PC-9 (cell line): ENCODE results near the gene CRYBB1. TPM values are rescaled to one million over a fixed set of nuclear protein-coding genes. Genes with fewer than 3 reads are reported as not detected.
A peak's percentile ranks its signal among the peaks of the same experiment; 100 is the strongest.

Experiments
- BruUV-seq: library from RNA; stranded (reverse); fragments of 400-500 nt; replicated peaks from 2 replicates; lab custom pipeline; 2021; lab: Mats Ljungman, UMichigan
- CTCF ChIA-PET: fragments of 300-600 bp; sonication (Branson Sonifier 250); formaldehyde crosslinking; loops from one replicate; lab custom pipeline; 2022; ENCODE audit warnings: antibody characterized with exemption; lab: Charles Lee
- POLR2A ChIA-PET: fragments of 300-600 bp; sonication (Branson Sonifier 250); formaldehyde crosslinking; loops from one replicate; lab custom pipeline; 2022; ENCODE audit warnings: antibody characterized with exemption; ENCODE audit not compliant: unreplicated experiment; lab: Charles Lee
- DNase-seq, 2 experiments: peaks; one replicate each; pipeline versions ENCODE4 v3.0.0 to v3.0.0-alpha.2; 2015 to 2022; ENCODE audit warnings: mixed read lengths in 1 of 2
- H2AFZ ChIP-seq: fragments of 200-600 bp; sonication (generic); 2 replicates; pipeline ENCODE4 v1.8.1; 2017; ENCODE audit warnings: antibody characterized with exemption
- H3F3A ChIP-seq: fragments of 200-600 bp; sonication (generic); 2 replicates; pipeline ENCODE4 v1.8.1; 2017; ENCODE audit warnings: antibody characterized with exemption, mild to moderate bottlenecking, low read depth; ENCODE audit not compliant: insufficient read depth
- H3K27ac ChIP-seq: fragments of 200-600 bp; sonication (generic); 2 replicates; pipeline ENCODE4 v1.6.1; 2016; ENCODE audit warnings: mixed run types
- H3K27me3 ChIP-seq: fragments of 200-600 bp; sonication (generic); 2 replicates; pipeline ENCODE4 v1.6.1; 2016; ENCODE audit warnings: low read depth, mixed run types; ENCODE audit not compliant: insufficient read depth
- H3K36me3 ChIP-seq: fragments of 200-600 bp; sonication (generic); 2 replicates; pipeline ENCODE4 v1.6.1; 2016; ENCODE audit warnings: low read depth, mixed run types
- H3K4me1 ChIP-seq: fragments of 200-600 bp; sonication (generic); replicated peaks from 2 replicates; pipeline ENCODE4 v1.6.1; 2016; ENCODE audit warnings: mixed run types; ENCODE audit not compliant: insufficient read depth
- H3K4me2 ChIP-seq: fragments of 200-600 bp; sonication (generic); 2 replicates; pipeline ENCODE4 v1.6.1; 2017; ENCODE audit warnings: mixed run types
- H3K4me3 ChIP-seq: fragments of 200-600 bp; sonication (generic); 2 replicates; pipeline ENCODE4 v1.6.1; 2016; ENCODE audit warnings: mixed run types
- H3K79me2 ChIP-seq: fragments of 200-600 bp; sonication (generic); 2 replicates; pipeline ENCODE4 v1.6.1; 2017; ENCODE audit warnings: low read depth, mixed run types
- H3K9me2 ChIP-seq: fragments of 200-600 bp; sonication (generic); 2 replicates; pipeline ENCODE4 v1.8.1; 2017; ENCODE audit warnings: mild to moderate bottlenecking; ENCODE audit not compliant: insufficient read depth
- H3K9me3 ChIP-seq: fragments of 200-600 bp; sonication (generic); 2 replicates; pipeline ENCODE4 v1.8.1; 2016; ENCODE audit warnings: low read depth; ENCODE audit not compliant: insufficient read depth
- H4K20me1 ChIP-seq: fragments of 200-600 bp; sonication (generic); 2 replicates; pipeline ENCODE4 v1.8.1; 2017; ENCODE audit not compliant: insufficient read depth
- EZH2 ChIP-seq: fragments of 200-600 bp; sonication (generic); IDR thresholded peaks from 2 replicates; pipeline ENCODE4 v1.8.0; 2017; ENCODE audit warnings: antibody characterized with exemption, low read depth
- intact Hi-C: fragments of 100-400 bp; cut with micrococcal nuclease; formaldehyde crosslinking; loops from one replicate; pipeline ENCODE4 v1.10.0; 2022; ENCODE audit not compliant: unreplicated experiment
- total RNA-seq: library from RNA; stranded (reverse); gene quantifications from 2 replicates; pipeline ENCODE4 v1.2.3, GENCODE V29; 2021
- TF ChIP-seq, protein P1 (sequence below): fragments of 200-600 bp; sonication (generic); conservative IDR thresholded peaks from 2 replicates; pipeline ENCODE4 v1.6.1; 2017; ENCODE audit warnings: mixed run types, antibody characterized with exemption, mild to moderate bottlenecking, moderate library complexity

Gene CRYBB1
- total RNA-seq, 1 experiment from 2014 or later: not detected

DNA sequence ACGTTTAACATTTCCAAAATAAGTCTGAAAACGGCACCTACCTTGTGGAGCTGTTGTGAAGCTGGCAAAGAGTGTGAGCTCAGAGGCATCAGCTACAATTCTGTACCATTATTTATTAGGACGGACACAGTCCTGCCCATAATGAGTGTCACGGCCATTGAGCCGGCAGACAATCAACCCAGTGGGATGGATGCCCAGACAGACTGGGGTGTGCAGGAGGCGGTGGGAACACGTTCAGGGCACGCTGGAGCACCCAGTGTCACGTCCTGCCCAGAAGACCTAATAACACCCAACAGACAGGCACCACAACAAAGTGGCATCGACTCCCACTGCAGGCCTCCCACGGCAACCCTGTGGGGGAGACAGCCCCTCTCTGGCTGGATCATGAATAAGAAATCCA is 62.3 kb downstream of the CRYBB1 start:
- BruUV-seq: no TSS peak
- no peaks in the 10 kb centered on the region for H3K4me1 ChIP-seq
- no peaks in the 10 kb centered on the region for H3K9me3 ChIP-seq
- H3K9me2 ChIP-seq: no peaks in the 10 kb centered on the region
- ChIA-PET POLR2A (no interaction called here), CTCF (no interaction called here)
- DNase-seq: no peak
- no peaks in the 10 kb centered on the region for H4K20me1 ChIP-seq
- H3K4me2 ChIP-seq: no peak overlapping the region
- H3K27ac ChIP-seq: no peak overlapping the region
- no peaks in the 10 kb centered on the region for H3K27me3 ChIP-seq
- H3K4me3 ChIP-seq: no peak overlapping the region
- TF ChIP-seq EZH2: no peak
- TF ChIP-seq, protein P1, sequence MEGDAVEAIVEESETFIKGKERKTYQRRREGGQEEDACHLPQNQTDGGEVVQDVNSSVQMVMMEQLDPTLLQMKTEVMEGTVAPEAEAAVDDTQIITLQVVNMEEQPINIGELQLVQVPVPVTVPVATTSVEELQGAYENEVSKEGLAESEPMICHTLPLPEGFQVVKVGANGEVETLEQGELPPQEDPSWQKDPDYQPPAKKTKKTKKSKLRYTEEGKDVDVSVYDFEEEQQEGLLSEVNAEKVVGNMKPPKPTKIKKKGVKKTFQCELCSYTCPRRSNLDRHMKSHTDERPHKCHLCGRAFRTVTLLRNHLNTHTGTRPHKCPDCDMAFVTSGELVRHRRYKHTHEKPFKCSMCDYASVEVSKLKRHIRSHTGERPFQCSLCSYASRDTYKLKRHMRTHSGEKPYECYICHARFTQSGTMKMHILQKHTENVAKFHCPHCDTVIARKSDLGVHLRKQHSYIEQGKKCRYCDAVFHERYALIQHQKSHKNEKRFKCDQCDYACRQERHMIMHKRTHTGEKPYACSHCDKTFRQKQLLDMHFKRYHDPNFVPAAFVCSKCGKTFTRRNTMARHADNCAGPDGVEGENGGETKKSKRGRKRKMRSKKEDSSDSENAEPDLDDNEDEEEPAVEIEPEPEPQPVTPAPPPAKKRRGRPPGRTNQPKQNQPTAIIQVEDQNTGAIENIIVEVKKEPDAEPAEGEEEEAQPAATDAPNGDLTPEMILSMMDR: no peak
- no peaks in the 10 kb centered on the region for H3F3A ChIP-seq
- no peak overlapping the region for H2AFZ ChIP-seq
- intact Hi-C loops: no loop called here
- H3K36me3 ChIP-seq: no peaks in the 10 kb centered on the region
- no peaks in the 10 kb centered on the region for H3K79me2 ChIP-seq

DNA sequence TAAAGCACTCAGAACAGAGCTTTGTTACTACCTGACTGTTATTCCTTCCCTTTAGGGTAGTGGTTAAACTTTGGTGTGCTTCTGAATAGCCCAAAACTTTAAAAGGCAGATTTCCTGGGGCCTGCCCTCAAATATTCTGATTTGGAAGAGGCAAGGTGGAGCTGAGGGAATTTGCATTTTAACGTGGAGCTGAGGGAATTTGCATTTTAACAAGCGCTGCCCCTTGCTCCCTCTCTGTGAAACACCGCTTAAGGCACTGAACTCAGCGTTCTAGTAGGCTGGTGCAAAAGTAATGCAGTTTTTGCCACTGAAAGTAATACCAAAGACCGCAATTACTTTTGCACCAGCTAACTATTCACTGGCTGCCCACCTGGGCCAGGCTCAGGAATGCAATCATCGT is 62.9 kb downstream of the CRYBB1 start:
- H3K4me3 ChIP-seq: no peak overlapping the region
- H3K9me3 ChIP-seq: no peaks in the 10 kb centered on the region
- no peak for DNase-seq
- H3F3A ChIP-seq: no peaks in the 10 kb centered on the region
- no peaks in the 10 kb centered on the region for H3K27me3 ChIP-seq
- H3K9me2 ChIP-seq: no peaks in the 10 kb centered on the region
- BruUV-seq: no TSS peak
- ChIA-PET POLR2A (no interaction called here), CTCF (no interaction called here)
- H3K27ac ChIP-seq: no peak overlapping the region
- H3K79me2 ChIP-seq: no peaks in the 10 kb centered on the region
- H2AFZ ChIP-seq: no peak overlapping the region
- no peak overlapping the region for H3K4me2 ChIP-seq
- no peaks in the 10 kb centered on the region for H3K4me1 ChIP-seq
- no peaks in the 10 kb centered on the region for H3K36me3 ChIP-seq
- H4K20me1 ChIP-seq: no peaks in the 10 kb centered on the region
- TF ChIP-seq, protein P1: no peak
- TF ChIP-seq EZH2: no peak
- intact Hi-C loops: no loop called here

DNA sequence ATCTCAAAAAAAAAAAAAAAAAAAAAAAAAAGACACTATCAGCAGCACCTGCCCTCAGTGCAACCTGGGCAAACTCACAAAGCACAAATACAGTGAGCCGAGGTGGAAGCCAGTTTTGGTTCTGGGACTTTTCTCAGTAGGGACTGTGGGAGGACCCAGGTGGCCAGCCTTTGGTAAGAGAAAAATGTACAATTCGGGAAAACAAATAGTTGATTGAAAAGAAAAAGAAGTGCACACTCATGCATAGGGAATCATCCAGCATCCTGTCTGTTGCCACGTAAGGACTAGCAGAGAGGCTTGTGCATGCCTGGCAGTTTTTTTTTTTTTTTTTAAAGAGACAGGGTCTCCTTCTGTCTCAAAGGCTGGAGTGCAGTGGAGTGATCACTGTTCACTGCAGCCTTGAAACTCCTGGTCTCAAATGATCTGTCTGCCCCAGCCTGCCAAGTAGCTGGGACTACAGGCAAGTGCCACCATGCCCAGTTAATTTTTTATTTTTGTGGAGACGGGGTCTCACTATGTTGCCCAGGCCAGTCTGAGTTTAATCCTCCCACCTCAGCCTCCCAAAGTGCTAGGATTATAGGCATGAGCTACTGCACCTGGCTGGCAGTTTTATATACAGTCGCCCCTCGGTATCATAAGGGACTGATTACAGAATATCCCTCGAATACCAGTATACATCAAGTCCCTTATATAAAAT is 64.6 kb downstream of the CRYBB1 start:
- BruUV-seq: no TSS peak
- Histone ChIP-seq H3F3A (no peaks in the 10 kb centered on the region), H3K27ac (no peak overlapping the region), H3K36me3 (no peaks in the 10 kb centered on the region), H3K9me3 (no peaks in the 10 kb centered on the region), H2AFZ (no peak overlapping the region; the same call in 1 of the 2 replicates), H3K27me3 (no peaks in the 10 kb centered on the region), H3K4me1 (no peaks in the 10 kb centered on the region), H3K79me2 (no peaks in the 10 kb centered on the region), H4K20me1 (no peaks in the 10 kb centered on the region), H3K4me2 (0 out of 2 replicates have a peak overlapping the region, but pooled peaks have one; percentile 23), H3K4me3 (no peak overlapping the region), H3K9me2 (no peaks in the 10 kb centered on the region)
- peak in 1 of 2 experiments; percentile 27 for DNase-seq
- ChIA-PET CTCF (no interaction called here), POLR2A (no interaction called here)
- TF ChIP-seq EZH2: no peak
- TF ChIP-seq, protein P1: no peak
- intact Hi-C loops: no loop called here
